Keratinocyte (primary cell): ENCODE results near the gene CTNND2.

Source experiments
- EZH2 ChIP-seq: IDR thresholded peaks from one replicate; pipeline ENCODE4 v1.6.1; 2012; ENCODE audit warnings: inconsistent platforms, mild to moderate bottlenecking, low read length, moderate library complexity
- TF ChIP-seq, protein P1 (sequence below), 3 experiments: IDR thresholded peaks in 1 of 3; conservative IDR thresholded peaks in 1 of 3; optimal IDR thresholded peaks in 1 of 3; 2 replicates in 2 of 3; 3 replicates in 1 of 3; pipeline versions ENCODE3 to v1.5.1; 2011; ENCODE audit warnings: low read length in 3 of 3, mild to moderate bottlenecking in 3 of 3, moderate library complexity in 2 of 3, control low read depth in 1 of 3, inconsistent platforms in 1 of 3; ENCODE audit not compliant: insufficient read depth in 2 of 3; ENCODE audit errors: extremely low read depth in 1 of 3

DNA sequence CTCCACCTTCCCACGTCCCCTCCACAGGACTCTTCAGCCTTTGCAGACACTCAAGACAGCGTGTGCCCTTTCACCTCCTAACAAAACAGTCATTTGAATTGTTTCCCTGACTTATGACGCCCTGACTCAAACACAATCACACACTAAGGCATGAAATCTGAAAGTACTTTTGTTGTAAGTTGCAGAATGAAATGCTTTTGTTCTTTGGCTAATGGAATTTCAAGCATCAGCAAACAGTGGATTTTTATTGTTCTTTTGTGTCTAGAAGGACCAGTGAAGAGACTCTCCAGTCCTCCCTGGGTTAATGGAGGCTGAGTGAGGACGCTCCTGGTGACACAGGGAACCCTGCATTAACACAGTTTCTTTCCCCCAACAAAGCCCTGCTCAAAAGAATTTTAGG, 380.1 kb downstream of the CTNND2 start:
- TF ChIP-seq EZH2 = no peak
- TF ChIP-seq, protein P1, sequence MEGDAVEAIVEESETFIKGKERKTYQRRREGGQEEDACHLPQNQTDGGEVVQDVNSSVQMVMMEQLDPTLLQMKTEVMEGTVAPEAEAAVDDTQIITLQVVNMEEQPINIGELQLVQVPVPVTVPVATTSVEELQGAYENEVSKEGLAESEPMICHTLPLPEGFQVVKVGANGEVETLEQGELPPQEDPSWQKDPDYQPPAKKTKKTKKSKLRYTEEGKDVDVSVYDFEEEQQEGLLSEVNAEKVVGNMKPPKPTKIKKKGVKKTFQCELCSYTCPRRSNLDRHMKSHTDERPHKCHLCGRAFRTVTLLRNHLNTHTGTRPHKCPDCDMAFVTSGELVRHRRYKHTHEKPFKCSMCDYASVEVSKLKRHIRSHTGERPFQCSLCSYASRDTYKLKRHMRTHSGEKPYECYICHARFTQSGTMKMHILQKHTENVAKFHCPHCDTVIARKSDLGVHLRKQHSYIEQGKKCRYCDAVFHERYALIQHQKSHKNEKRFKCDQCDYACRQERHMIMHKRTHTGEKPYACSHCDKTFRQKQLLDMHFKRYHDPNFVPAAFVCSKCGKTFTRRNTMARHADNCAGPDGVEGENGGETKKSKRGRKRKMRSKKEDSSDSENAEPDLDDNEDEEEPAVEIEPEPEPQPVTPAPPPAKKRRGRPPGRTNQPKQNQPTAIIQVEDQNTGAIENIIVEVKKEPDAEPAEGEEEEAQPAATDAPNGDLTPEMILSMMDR (optimal IDR thresholded peaks at IDR 0.05 in 1 of 3, IDR thresholded peaks at IDR 0.05 in 1 of 3, conservative IDR thresholded peaks at IDR 0.05 in 1 of 3; ENCODE audit: extremely low read depth in 1 of 3, insufficient read depth in 2 of 3, low read length in 3 of 3) = no peak
